Daoy (cell line): Measurements from ENCODE around the gene TBCD. TPM values are rescaled to one million over a fixed set of nuclear protein-coding genes. Genes with fewer than 3 reads are reported as not detected.
"Not testable (repeated sequence)": the region's sequence is repeated elsewhere in the genome, so short reads cannot be mapped to it uniquely, and the experiment has no call there.

ENCODE experiments used
- DNase-seq: peaks from one replicate; pipeline ENCODE4 v3.0.0-alpha.2; 2015; ENCODE audit warnings: low read depth
- total RNA-seq: library from RNA; depleted of rRNA; stranded (reverse); fragments of >200 nt; shearing (Covaris generic); gene quantifications from 2 replicates; pipeline ENCODE4 v1.2.3, GENCODE V29; 2014

The TBCD gene
- total RNA-seq, 1 experiment from 2014 or later, result 23.0 TPM

DNA sequence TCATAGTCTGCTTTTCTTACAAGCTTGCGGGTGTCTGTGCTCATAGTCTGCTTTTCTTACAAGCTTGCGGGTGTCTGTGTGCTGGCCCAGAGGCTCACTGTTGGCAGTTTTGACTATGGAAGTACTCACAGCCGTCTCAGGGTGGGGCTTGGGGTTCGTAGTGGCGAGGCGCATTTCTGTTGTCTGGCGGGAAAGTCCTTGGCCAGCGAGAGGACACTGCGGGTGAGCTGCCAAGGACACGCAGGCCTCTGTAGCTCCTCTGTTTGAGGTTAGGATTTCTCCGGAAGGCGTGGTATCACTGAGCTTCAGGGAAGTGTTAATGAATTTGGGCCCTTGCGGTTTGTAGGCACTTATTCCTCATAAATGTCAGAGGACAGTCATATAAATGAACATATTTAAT is 13.5 kb downstream of the TBCD start:
- no peak for DNase-seq

DNA sequence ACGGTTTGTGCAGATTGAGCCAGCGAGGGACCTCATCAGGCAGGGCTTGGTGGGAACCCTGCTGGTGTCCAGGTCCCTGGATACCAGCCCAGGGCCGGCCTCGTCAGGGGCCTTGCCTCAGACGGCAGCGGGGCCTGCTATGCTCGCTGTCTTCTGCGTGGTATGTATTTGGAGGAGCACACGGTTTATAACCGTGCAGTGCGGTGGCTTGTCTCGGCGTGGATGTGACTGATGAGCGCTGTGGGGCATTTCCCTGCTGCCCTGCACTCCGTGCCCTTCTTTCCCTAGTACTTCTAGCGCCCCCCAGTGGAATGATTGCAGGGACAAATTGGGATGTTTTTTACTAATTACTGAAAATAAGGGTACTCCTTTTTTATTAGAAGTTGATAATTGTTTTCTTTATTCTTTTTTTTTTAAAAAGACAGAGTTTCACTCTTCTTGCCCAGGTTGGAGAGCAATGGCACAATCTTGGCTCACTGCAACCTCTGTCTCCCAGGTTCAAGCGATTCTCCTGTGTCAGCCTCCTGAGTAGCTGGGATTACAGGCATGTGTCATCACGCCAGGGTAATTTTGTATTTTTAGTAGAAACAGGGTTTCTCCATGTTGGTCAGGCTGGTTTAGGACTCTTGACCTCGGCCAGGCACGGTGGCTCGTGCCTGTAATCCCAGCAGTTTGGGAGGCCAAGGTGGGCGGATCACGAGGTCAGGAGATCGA is 15.3 kb downstream of the TBCD start:
- peak; percentile 34 for DNase-seq

DNA sequence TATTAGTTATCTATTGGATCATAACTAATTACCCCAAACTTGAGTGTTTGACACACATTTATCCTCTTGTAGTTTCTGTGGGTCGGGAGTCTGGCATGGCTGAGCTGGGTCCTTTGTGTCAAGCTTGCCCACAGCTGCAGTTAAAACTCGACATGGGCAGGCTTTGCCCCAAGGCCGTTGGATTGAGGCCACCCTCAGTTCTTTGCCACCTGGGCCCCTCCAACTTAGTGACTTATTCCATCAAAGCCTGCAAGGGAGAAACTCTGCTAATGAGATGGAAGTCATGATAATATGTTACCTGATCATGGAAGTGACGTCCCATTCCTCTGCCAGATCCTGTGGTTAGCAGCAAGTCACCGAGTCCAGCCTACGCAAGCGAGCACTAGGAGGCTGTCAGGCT is 17.2 kb downstream of the TBCD start:
- DNase-seq, result no peak

DNA sequence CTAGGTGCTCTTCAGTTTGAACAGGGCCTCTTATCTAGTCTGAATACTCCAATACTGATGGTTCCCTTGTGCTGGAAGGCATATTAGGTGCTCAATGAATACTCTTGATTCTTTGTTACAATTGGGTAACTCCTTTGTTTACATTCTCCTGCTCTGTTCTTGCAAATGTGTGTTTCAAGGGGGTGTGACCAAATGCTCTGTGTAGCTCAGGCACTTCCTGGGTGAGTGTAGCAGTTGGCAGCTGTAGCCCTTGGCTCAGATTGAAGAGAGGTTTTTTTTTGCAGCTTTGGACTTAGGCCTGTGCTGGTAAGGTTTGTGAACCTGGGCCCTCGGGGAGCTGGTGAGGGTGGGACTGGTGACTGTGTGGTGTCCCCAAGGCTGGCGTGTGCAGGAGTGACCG is 20.2 kb downstream of the TBCD start:
- no peak for DNase-seq

- not testable (repeated sequence) for DNase-seq
These were observed 22.6 kb downstream of the TBCD start for GRCh38 chr17:82774456-82774855.

- peak; percentile 65 for DNase-seq
These were observed 23.3 kb downstream of the TBCD start for GRCh38 chr17:82775001-82775823.

- DNase-seq, result no peak
These were observed 24.6 kb downstream of the TBCD start for GRCh38 chr17:82776454-82776853.

DNA sequence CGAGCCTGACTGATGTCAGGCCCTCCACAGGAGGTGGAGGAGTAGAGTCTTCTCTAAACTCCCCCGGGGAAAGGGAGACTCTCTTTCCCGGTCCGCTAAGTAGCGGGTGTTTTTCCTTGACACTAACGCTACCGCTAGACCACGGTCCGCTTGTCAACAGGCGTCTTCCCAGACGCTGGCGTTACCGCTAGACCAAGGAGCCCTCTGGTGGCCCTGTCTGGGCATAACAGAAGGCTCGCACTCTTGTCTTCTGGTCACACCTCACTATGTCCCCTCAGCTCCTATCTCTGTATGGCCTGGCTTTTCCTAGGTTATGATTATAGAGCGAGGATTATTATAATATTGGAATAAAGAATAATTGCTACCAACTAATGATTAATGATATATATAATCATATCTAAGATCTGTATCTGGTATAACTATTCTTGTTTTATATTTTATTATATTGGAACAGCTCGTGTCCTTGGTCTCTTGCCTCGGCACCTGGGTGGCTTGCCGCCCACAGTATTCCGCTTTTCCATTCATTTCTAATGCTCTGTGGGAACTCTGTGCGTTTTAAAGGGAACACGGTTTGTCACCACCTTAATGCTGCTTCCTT is 26.0 kb downstream of the TBCD start:
- not testable (repeated sequence) for DNase-seq

DNA sequence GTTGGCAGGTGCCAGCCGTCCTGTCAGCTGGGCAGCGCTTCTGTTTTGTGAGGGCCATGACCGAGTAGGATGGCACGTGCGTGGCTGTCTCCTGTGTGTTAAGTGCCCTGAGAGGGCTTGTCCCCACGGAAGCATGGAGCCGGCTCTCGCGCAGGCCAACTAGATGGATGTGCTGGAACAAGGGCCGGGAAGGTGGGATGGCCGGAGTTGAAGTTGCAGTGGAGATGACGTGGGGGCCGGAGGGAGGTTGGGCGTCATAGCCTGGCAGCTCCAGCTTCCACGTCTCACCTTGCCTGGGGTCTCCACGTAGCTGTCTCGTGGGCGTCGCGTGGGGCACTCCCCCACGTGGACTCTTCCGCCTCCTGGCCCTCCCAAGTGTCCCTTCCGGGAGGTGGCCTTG is 27.7 kb downstream of the TBCD start:
- DNase-seq, result no peak

DNA sequence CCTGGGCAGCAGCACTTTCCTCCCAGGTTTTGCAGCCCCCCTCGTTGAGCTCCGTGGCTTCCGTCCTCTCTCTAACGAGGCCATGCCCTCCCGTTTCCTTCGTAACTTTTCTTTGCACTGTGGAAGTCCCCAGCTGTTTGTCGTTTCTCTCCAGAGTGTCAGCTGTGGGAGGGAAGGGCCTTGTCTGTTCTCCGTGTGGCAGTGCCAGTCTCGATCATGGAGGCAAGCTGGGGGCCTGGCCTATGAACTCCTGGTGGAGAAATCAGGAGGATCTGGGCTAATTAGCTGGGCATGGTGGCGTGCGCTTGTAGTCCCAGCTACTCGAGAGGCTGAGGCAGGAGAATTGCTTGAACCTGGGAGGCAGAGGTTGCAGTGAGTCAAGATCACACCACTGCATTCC is 28.3 kb downstream of the TBCD start:
- DNase-seq, result no peak

- DNase-seq, result no peak
These were observed 29.4 kb downstream of the TBCD start for GRCh38 chr17:82780971-82781893.

- DNase-seq, result peak; percentile 74
These were observed 30.0 kb downstream of the TBCD start for GRCh38 chr17:82781894-82782274.

DNA sequence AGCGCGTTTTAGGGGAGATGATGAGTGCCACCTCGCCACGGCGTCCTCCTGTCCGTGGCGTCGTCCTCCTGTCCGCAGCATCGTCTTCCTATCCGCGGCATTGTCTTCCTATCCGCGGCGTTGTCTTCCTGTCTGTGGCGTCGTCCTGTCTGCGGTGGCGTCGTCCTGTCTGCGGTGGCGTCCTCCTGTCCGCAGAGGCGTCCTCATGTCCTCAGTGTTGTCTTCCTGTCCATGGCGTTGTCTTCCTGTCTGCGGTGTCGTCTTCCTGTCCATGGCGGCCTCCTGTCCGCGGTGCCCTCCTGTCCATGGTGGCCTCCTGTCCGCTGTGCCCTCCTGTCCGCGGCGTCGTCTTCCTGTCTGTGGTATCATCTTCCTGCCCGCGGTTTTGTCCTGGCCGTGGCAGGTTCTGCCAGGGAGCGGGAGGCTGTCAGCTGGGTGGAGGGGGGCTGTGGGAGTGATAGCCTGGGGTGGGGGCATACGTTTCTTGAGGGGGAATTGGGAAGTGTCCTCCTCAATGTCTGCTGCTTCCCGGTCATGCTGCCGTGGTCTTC is 30.9 kb downstream of the TBCD start:
- DNase-seq, result no peak

GRCh38 chr17:82783498-82783897 is 31.6 kb downstream of the TBCD start:
- DNase-seq, result no peak

DNA sequence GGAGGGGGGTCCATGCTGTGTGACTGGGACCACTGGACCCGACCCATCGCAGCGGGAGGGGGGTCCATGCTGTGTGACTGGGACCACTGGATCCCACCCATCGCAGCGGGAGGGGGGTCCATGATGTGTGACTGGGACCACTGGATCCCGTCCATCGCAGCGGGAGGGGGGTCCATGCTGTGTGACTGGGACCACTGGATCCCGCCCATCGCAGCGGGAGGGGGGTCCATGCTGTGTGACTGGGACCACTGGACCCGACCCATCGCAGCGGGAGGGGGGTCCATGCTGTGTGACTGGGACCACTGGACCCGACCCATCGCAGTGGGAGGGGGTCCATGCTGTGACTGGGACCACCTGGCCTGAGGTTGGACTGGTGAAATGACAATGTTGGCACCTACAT is 33.7 kb downstream of the TBCD start:
- DNase-seq, result not testable (repeated sequence)

DNA sequence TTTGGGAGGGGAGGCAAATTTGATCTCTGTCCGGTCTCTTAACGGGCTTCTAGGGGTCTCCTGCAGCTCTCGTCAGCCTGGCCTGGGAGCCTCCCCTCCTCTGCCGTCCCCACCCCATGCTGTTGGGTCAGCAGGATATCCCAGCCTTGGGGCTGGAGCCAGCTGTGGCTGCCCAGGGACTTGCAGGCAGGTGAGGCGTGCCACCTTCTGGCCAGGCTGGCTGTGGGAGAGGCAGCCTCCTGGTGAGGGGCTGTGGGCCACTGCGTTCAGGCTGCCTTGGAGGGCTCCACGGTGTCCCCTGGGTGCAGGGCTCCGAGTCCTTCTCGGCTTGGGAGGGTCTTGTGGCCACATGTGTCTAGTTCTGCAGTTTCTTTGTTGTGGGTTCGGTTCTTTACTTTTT is 34.6 kb downstream of the TBCD start:
- DNase-seq, result no peak

- DNase-seq, result no peak
These were observed 35.4 kb downstream of the TBCD start for GRCh38 chr17:82787081-82787848.

DNA sequence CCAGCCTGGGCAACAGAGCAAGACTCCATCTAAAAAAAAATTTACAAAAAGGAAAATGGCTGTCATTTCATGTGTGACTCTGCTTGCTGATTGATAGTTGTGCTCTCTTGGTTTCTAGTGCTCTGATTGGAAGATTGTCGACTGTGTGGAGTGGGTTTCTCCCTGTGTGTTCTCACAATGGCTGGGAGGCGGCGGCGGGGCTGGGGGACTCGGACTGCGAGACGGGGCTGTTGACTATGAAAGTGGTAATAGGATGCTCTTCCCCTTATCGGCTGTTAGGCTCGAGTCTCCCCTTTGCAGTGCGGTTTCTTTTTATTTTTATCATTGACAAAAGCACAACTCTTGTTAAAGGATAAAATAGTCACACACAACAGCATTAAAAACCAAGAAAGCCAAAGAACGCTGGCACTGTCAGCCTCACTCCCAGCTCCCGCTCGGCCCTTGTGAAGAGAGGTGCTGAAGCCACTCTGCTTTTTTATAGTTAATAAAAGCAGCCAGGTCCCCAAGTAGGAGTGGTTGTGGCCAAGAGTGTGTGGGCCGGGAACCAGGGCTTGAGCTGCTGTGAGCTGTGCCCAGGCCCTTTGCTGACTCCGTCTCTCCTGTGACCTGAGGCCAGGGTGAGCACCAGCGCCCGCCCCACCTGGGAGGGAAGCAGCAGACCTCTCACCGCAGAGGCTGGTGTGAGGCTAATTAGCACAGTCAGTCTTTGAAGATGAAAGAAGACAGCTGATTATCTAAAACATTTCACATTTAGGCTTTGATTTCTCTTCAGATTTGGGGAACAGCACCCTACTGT is 36.5 kb downstream of the TBCD start:
- DNase-seq, result no peak

DNA sequence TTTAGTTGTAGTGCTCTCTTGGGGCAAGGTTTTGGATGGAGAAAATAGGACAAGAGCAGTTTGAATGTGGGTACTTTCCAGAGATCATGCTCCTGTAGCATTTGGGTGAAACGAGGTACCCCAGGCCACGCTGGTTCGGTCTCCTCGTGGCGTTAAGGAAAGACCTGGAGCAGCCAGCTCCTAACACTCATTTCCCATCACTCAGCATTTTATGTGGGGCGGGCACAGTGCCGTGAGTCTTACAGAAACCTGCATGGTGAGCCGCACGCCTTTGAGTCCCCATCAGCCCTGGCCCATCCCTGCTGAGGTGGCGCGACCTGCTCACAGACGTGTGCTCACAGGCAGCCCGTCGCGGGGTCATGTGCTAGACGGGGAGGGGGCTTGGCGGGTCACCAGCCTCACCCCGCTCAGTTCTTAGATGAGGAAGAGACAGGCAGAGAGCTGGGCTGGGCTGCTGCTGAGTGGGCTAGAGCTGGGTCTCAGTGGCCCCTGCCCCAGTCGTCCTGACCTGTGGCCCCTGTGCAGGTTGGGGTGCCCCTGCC is 37.3 kb downstream of the TBCD start:
- no peak for DNase-seq

- DNase-seq, result no peak
These were observed 37.9 kb downstream of the TBCD start for GRCh38 chr17:82789806-82790205.
